SU-DHL-6 (cell line): ENCODE measurements around the gene CCDC88C.

Experiments
- EZH2phosphoT487 ChIP-seq: fragments of 200-600 bp; sonication (generic), shearing (Covaris generic); conservative IDR thresholded peaks from 2 replicates; pipeline ENCODE4 v1.6.1; 2018; ENCODE audit warnings: mild to moderate bottlenecking, antibody characterized with exemption, low read length, moderate library complexity, mixed read lengths
- TF ChIP-seq, protein P1 (sequence below): fragments of 200-600 bp; sonication (generic); IDR thresholded peaks from one replicate; pipeline ENCODE4 v1.5.1; 2017; ENCODE audit warnings: antibody characterized with exemption, mild to moderate bottlenecking, low read length, moderate library complexity; ENCODE audit not compliant: insufficient read depth, poor library complexity, severe bottlenecking

- TF ChIP-seq, protein P1, sequence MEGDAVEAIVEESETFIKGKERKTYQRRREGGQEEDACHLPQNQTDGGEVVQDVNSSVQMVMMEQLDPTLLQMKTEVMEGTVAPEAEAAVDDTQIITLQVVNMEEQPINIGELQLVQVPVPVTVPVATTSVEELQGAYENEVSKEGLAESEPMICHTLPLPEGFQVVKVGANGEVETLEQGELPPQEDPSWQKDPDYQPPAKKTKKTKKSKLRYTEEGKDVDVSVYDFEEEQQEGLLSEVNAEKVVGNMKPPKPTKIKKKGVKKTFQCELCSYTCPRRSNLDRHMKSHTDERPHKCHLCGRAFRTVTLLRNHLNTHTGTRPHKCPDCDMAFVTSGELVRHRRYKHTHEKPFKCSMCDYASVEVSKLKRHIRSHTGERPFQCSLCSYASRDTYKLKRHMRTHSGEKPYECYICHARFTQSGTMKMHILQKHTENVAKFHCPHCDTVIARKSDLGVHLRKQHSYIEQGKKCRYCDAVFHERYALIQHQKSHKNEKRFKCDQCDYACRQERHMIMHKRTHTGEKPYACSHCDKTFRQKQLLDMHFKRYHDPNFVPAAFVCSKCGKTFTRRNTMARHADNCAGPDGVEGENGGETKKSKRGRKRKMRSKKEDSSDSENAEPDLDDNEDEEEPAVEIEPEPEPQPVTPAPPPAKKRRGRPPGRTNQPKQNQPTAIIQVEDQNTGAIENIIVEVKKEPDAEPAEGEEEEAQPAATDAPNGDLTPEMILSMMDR: no peak
- no peak for TF ChIP-seq EZH2phosphoT487
Observed at GRCh38 chr14:91253795-91254323, 163.8 kb downstream of the CCDC88C start.
